HepG2 (cell line): ENCODE measurements around the gene DUS1L. TPM values are rescaled to one million over a fixed set of nuclear protein-coding genes. Genes with fewer than 3 reads are reported as not detected.

Experiments used
- ATAC-seq: fragments of 200-7000 bp; cut with Tn5 transposase; 3 replicates; pipeline ENCODE4 v1.9.1; 2020; ENCODE audit warnings: mild to moderate bottlenecking, moderate library complexity
- BruUV-seq: library from RNA; stranded (reverse); fragments of 400-500 nt; replicated peaks from 2 replicates; lab custom pipeline; 2021; lab: Mats Ljungman, UMichigan
- CTCF ChIA-PET: fragments of 300-600 bp; formaldehyde crosslinking; extraction: SDS; loops from one replicate; lab custom pipeline; 2021; ENCODE audit warnings: low total read pairs, inconsistent platforms, low intra/inter-chr PET ratio; lab: Yijun Ruan, JAX
- POLR2A ChIA-PET: fragments of 350-600 bp; sonication (Branson Sonifier 250); formaldehyde crosslinking; loops from one replicate; lab custom pipeline; 2020; ENCODE audit warnings: antibody characterized with exemption, inconsistent platforms; lab: Yijun Ruan, JAX
- DNase-seq: peaks from one replicate; pipeline ENCODE4 v3.0.0-alpha.2; 2015; ENCODE audit warnings: low spot score
- FAIRE-seq: peaks from 3 replicates; lab custom pipeline; 2011; peaks lifted over from hg19 to GRCh38; lab: Jason Lieb, UNC
- H2AFZ ChIP-seq: one replicate; pipeline ENCODE4 v1.6.1; 2011; ENCODE audit warnings: low read length, inconsistent platforms
- H3K27ac ChIP-seq: fragments of 300-600 bp; 3 replicates; pipeline ENCODE4 v1.8.0; 2011; ENCODE audit warnings: mixed run types, mild to moderate bottlenecking, mixed read lengths, low read length, inconsistent platforms; ENCODE audit not compliant: insufficient read depth; ENCODE audit errors: extremely low read length
- H3K27me3 ChIP-seq, 2 experiments: fragments of 200-600 bp in 1 of 2; 2 replicates in 1 of 2; 3 replicates in 1 of 2; pipeline versions ENCODE4 v1.6.0 to v1.8.0; 2011; ENCODE audit warnings: low read length in 2 of 2, mild to moderate bottlenecking in 2 of 2, moderate library complexity in 2 of 2, inconsistent platforms in 1 of 2; ENCODE audit not compliant: insufficient read depth in 2 of 2, control insufficient read depth in 1 of 2
- H3K36me3 ChIP-seq, 2 experiments: fragments of 200-600 bp in 1 of 2; replicated peaks in 1 of 2; 2 replicates in 1 of 2; 3 replicates in 1 of 2; pipeline versions ENCODE4 v1.5.1 to v1.8.0; 2011; ENCODE audit warnings: low read length in 2 of 2, inconsistent platforms in 1 of 2; ENCODE audit not compliant: insufficient read depth in 2 of 2, control insufficient read depth in 1 of 2
- H3K4me1 ChIP-seq: 2 replicates; pipeline ENCODE4 v1.5.1; 2012; ENCODE audit warnings: low read length, inconsistent platforms; ENCODE audit not compliant: insufficient read depth
- H3K4me2 ChIP-seq: 2 replicates; pipeline ENCODE4 v1.6.0; 2011; ENCODE audit warnings: low read depth, low read length, inconsistent platforms
- H3K4me3 ChIP-seq, 3 experiments: fragments of 200-600 bp in 1 of 3; sonication (generic), shearing (Covaris generic) in 1 of 3; replicated peaks in 1 of 3; 2 replicates each; pipeline ENCODE4 v1.5.1; 2011 to 2016; ENCODE audit warnings: low read length in 3 of 3, inconsistent platforms in 2 of 3, low read depth in 2 of 3, mild to moderate bottlenecking in 2 of 3, control low read depth in 1 of 3, mixed read lengths in 1 of 3; ENCODE audit not compliant: insufficient read depth in 1 of 3
- H3K79me2 ChIP-seq: one replicate; pipeline ENCODE4 v1.6.1; 2011; ENCODE audit warnings: low read length, inconsistent platforms; ENCODE audit not compliant: insufficient read depth
- H3K9ac ChIP-seq: 2 replicates; pipeline ENCODE4 v1.6.0; 2011; ENCODE audit warnings: mild to moderate bottlenecking, low read depth, low read length, inconsistent platforms; ENCODE audit not compliant: insufficient read depth
- H3K9me3 ChIP-seq: 2 replicates; pipeline ENCODE4 v1.5.1; 2012; ENCODE audit warnings: mild to moderate bottlenecking, low read length
- H4K20me1 ChIP-seq: 2 replicates; pipeline ENCODE4 v1.6.0; 2011; ENCODE audit warnings: inconsistent platforms, mild to moderate bottlenecking, low read length, moderate library complexity; ENCODE audit not compliant: insufficient read depth
- DR1 ChIP-seq: sonication (generic); formaldehyde crosslinking; IDR thresholded peaks from 2 replicates; pipeline ENCODE4 v1.8.0; 2021; ENCODE audit warnings: mild to moderate bottlenecking, missing genetic modification reagents, inconsistent platforms
- ERF ChIP-seq: IDR thresholded peaks from 2 replicates; pipeline ENCODE4 v1.6.1; 2018; ENCODE audit warnings: missing biosample characterization, missing genetic modification reagents
- IKZF4 ChIP-seq: sonication (generic); formaldehyde crosslinking; IDR thresholded peaks from 2 replicates; pipeline ENCODE4 v1.5.1; 2020; ENCODE audit warnings: borderline replicate concordance, mild to moderate bottlenecking, low read depth, missing genetic modification reagents; ENCODE audit errors: not compliant biosample characterization
- POLR2A ChIP-seq, 2 experiments: IDR thresholded peaks; 2 replicates each; pipeline ENCODE4 v1.6.1; 2011; ENCODE audit warnings: low read depth in 2 of 2, low read length in 2 of 2, mild to moderate bottlenecking in 1 of 2, moderate library complexity in 1 of 2; ENCODE audit not compliant: insufficient read depth in 1 of 2
- ZBTB34 ChIP-seq: sonication (generic); formaldehyde crosslinking; IDR thresholded peaks from 2 replicates; pipeline ENCODE4 v1.8.0; 2022; ENCODE audit warnings: mild to moderate bottlenecking, missing genetic modification reagents
- ZC3H4 ChIP-seq: sonication (generic); formaldehyde crosslinking; IDR thresholded peaks from 2 replicates; pipeline ENCODE4 v1.4.0; 2020; ENCODE audit warnings: missing genetic modification reagents, borderline replicate concordance
- ZNF44 ChIP-seq: sonication (generic); formaldehyde crosslinking; IDR thresholded peaks from 2 replicates; pipeline ENCODE4 v1.5.1; 2020; ENCODE audit warnings: mild to moderate bottlenecking, missing genetic modification reagents
- ZNF562 ChIP-seq: sonication (generic); formaldehyde crosslinking; IDR thresholded peaks from 2 replicates; pipeline ENCODE4 v1.8.0; 2022; ENCODE audit warnings: missing genetic modification reagents, borderline replicate concordance
- ZNF792 ChIP-seq: IDR thresholded peaks from 2 replicates; pipeline ENCODE4 v1.6.1; 2016
- WGBS: methylation state at CpG from one replicate; pipeline ENCODE4 v1.1.6; 2017; ENCODE audit warnings: low lambda C conversion rate; 5-methylcytosine and 5-hydroxymethylcytosine counted together
- in situ Hi-C: cut with HindIII; loops from 2 replicates; pipeline ENCODE4 v1.10.0; 2017; ENCODE audit warnings: low pct_unique_long_range_greater_than_20kb; ENCODE audit not compliant: extremely low pct_ligation_motif_present
- intact Hi-C: fragments of 100-400 bp; cut with micrococcal nuclease; formaldehyde crosslinking; loops from one replicate; pipeline ENCODE4 v1.10.0; 2022; ENCODE audit not compliant: unreplicated experiment
- polyA plus RNA-seq, 8 experiments: library from polyadenylated mRNA; depleted of rRNA in 3 of 8; stranded (reverse) in 7 of 8; unstranded in 1 of 8; fragments of >200 nt; fragmentation: Illumina TruSeq in 4 of 8; extraction: Trizol in 4 of 8; gene quantifications; 2 replicates each; pipeline versions ENCODE4 v1.2.1 to v1.2.3, GENCODE V29; 2011 to 2016; ENCODE audit warnings: low read depth in 4 of 8, missing spikeins in 1 of 8, mixed read lengths in 1 of 8; ENCODE audit not compliant: insufficient read depth in 1 of 8
- total RNA-seq, 5 experiments: library from RNA; depleted of rRNA; stranded (reverse); fragments of >200 nt; fragmentation: Illumina TruSeq; extraction: Trizol; gene quantifications; 2 replicates each; pipeline ENCODE4 v1.2.3, GENCODE V29; 2016; ENCODE audit warnings: low read depth in 1 of 5
- TF ChIP-seq, protein P1 (sequence below): IDR thresholded peaks from 2 replicates; pipeline ENCODE4 v1.6.1; 2016; ENCODE audit warnings: low read depth
- TF ChIP-seq, protein P2 (sequence below), 2 experiments: IDR thresholded peaks; 2 replicates each; pipeline ENCODE4 v1.6.1; 2011 to 2012; ENCODE audit warnings: low read length in 2 of 2, borderline replicate concordance in 1 of 2, low read depth in 1 of 2, mild to moderate bottlenecking in 1 of 2, moderate library complexity in 1 of 2

Gene DUS1L
- total and polyA plus RNA-seq, 2 of the 13 experiments (the other 11 are each of a cell fraction or from before 2014, with no cell fraction given): 81.0 to 109 TPM

GRCh38 chr17:82085931-82086764 lies 20.5 kb upstream of the DUS1L start (continued):
- TF ChIP-seq ERF (CRISPR knock-in tag): no peak

DNA sequence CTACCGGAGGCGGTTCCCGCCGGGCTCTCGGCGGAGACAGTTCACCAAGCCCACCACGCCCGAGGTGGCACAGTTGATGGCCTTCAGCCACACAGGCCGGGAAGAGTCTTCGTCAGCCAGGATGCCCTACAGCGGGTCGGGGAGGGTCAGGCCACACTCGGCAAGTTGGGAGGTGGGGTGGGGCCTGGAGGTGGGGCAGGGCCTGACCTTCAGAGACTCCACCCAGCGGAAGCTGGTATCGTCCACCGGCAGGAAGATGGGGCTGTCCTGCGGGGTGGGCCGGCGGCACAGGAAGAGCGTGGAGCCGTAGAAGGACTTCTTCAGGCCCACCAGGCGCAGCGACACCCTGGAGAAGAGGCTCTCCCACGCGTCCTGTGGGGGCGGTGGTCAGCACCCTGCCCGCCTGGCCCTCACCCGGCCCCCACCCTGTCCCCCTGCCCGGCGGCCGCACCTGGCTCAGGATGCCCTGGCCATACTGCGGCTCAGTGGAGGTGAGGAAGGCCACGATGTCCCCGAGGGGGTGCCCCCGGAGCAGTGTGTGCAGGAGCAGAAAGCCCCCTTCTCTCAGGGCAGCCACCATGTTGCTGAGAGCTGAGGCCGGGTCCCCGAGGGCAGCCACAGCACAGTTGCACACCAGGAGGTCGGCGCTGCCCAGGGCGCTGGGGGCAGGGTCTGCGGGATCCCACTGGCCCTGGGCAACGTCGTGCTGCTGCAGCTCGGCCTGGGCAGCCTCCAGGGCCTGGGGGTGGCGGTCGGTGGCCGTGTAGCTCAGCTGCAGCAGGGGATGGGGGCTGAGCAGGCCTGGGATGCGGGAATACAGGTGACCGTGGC lies 19.6 kb upstream of the DUS1L start:
- in situ Hi-C loops: no loop called here
- H2AFZ ChIP-seq: no peak overlapping the region
- peaks cover 88 to 99% of the 10 kb centered on the region in 2 experiments for H3K36me3 ChIP-seq
- H3K9ac ChIP-seq: no peak overlapping the region
- intact Hi-C loops: no loop called here
- no peak overlapping the region for H3K27ac ChIP-seq
- no peaks in the 10 kb centered on the region for H3K4me1 ChIP-seq
- ChIA-PET CTCF (no interaction called here), POLR2A (interaction anchor here (2.5 kb wide), 1 partner anchor 21 kb away, joined by 7 read pairs; no protein-coding TSS in a partner anchor)
- FAIRE-seq (no peak), ATAC-seq (no peak), DNase-seq (no peak)
- H3K4me3 ChIP-seq: no peak overlapping the region
- H3K79me2 ChIP-seq: peaks cover 10% of the 10 kb centered on the region
- no peaks in the 10 kb centered on the region for H3K27me3 ChIP-seq
- no peak overlapping the region for H3K4me2 ChIP-seq
- H4K20me1 ChIP-seq: peaks cover 79% of the 10 kb centered on the region
- 97% methylated on average over 26 of the region's 49 CpGs for whole genome bisulfite sequencing
- no peaks in the 10 kb centered on the region for H3K9me3 ChIP-seq
- BruUV-seq: no TSS peak
- TF ChIP-seq ZBTB34 (CRISPR knock-in tag): no peak
- TF ChIP-seq ZC3H4: no peak
- TF ChIP-seq POLR2A (IDR thresholded peaks at IDR 0.05; ENCODE audit: insufficient read depth in 1 of 2, low read depth in 2 of 2, low read length in 2 of 2): peak in 1 of 2 experiments; percentile 24; a peak in 1 of 4 replicates
- TF ChIP-seq ZNF562 (CRISPR knock-in tag): no peak
- TF ChIP-seq ZNF792 (CRISPR knock-in tag): no peak
- TF ChIP-seq, protein P1, sequence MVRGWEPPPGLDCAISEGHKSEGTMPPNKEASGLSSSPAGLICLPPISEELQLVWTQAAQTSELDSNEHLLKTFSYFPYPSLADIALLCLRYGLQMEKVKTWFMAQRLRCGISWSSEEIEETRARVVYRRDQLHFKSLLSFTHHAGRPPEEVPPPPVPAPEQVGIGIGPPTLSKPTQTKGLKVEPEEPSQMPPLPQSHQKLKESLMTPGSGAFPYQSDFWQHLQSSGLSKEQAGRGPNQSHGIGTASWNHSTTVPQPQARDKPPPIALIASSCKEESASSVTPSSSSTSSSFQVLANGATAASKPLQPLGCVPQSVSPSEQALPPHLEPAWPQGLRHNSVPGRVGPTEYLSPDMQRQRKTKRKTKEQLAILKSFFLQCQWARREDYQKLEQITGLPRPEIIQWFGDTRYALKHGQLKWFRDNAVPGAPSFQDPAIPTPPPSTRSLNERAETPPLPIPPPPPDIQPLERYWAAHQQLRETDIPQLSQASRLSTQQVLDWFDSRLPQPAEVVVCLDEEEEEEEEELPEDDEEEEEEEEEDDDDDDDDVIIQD (CRISPR knock-in tag): no peak
- no peak for TF ChIP-seq ZNF44 (CRISPR knock-in tag)
- TF ChIP-seq, protein P2, sequence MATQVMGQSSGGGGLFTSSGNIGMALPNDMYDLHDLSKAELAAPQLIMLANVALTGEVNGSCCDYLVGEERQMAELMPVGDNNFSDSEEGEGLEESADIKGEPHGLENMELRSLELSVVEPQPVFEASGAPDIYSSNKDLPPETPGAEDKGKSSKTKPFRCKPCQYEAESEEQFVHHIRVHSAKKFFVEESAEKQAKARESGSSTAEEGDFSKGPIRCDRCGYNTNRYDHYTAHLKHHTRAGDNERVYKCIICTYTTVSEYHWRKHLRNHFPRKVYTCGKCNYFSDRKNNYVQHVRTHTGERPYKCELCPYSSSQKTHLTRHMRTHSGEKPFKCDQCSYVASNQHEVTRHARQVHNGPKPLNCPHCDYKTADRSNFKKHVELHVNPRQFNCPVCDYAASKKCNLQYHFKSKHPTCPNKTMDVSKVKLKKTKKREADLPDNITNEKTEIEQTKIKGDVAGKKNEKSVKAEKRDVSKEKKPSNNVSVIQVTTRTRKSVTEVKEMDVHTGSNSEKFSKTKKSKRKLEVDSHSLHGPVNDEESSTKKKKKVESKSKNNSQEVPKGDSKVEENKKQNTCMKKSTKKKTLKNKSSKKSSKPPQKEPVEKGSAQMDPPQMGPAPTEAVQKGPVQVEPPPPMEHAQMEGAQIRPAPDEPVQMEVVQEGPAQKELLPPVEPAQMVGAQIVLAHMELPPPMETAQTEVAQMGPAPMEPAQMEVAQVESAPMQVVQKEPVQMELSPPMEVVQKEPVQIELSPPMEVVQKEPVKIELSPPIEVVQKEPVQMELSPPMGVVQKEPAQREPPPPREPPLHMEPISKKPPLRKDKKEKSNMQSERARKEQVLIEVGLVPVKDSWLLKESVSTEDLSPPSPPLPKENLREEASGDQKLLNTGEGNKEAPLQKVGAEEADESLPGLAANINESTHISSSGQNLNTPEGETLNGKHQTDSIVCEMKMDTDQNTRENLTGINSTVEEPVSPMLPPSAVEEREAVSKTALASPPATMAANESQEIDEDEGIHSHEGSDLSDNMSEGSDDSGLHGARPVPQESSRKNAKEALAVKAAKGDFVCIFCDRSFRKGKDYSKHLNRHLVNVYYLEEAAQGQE (IDR thresholded peaks at IDR 0.05; ENCODE audit: borderline replicate concordance in 1 of 2, low read depth in 1 of 2, low read length in 2 of 2): no peak
- no peak for TF ChIP-seq IKZF4 (CRISPR knock-in tag)
- TF ChIP-seq DR1 (CRISPR knock-in tag): no peak
